Measurements from ENCODE around the gene ARL6IP1. TPM values are rescaled to one million over a fixed set of nuclear protein-coding genes. Genes with fewer than 3 reads are reported as not detected.
A peak's percentile ranks its signal among the peaks of the same experiment; 100 is the strongest.

The ARL6IP1 gene
- total and polyA plus RNA-seq, 2 of the 13 experiments (the other 11 are each of a cell fraction or from before 2014, with no cell fraction given): 263 to 373 TPM

DNA sequence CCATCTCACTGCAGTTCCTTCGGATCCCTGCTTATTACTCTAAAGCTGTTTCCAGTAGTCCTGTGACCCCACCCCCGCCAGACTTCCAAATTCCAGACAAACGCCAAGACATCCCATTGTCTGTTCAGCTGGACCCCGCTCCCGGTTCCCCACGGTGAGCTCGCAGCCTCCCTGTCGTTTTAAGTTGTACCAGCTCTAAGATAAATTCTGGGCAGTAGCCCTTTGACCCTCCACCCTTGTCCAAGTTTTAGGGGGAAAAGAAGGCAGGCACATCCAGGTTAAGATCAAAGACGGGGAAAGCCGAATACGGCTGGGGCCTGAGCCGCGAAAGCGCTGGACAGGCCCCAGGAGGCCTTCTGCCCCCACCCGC is 589 bp downstream of the ARL6IP1 start (continued):
- TF ChIP-seq, protein P1, sequence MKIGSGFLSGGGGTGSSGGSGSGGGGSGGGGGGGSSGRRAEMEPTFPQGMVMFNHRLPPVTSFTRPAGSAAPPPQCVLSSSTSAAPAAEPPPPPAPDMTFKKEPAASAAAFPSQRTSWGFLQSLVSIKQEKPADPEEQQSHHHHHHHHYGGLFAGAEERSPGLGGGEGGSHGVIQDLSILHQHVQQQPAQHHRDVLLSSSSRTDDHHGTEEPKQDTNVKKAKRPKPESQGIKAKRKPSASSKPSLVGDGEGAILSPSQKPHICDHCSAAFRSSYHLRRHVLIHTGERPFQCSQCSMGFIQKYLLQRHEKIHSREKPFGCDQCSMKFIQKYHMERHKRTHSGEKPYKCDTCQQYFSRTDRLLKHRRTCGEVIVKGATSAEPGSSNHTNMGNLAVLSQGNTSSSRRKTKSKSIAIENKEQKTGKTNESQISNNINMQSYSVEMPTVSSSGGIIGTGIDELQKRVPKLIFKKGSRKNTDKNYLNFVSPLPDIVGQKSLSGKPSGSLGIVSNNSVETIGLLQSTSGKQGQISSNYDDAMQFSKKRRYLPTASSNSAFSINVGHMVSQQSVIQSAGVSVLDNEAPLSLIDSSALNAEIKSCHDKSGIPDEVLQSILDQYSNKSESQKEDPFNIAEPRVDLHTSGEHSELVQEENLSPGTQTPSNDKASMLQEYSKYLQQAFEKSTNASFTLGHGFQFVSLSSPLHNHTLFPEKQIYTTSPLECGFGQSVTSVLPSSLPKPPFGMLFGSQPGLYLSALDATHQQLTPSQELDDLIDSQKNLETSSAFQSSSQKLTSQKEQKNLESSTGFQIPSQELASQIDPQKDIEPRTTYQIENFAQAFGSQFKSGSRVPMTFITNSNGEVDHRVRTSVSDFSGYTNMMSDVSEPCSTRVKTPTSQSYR (CRISPR knock-in tag; IDR thresholded peaks at IDR 0.05; ENCODE audit: borderline replicate concordance): no peak
- no peak for TF ChIP-seq ZBTB38 (CRISPR knock-in tag; IDR thresholded peaks at IDR 0.05)
- TF ChIP-seq NFATC3 (CRISPR knock-in tag; IDR thresholded peaks at IDR 0.05): no peak
- no peak for TF ChIP-seq ZNF207 (IDR thresholded peaks at IDR 0.05; ENCODE audit: borderline replicate concordance)
- TF ChIP-seq KLF6 (CRISPR knock-in tag; IDR thresholded peaks at IDR 0.05): no peak
- TF ChIP-seq AGO1 (IDR thresholded peaks at IDR 0.05; ENCODE audit: low read depth, low read length, poor library complexity, severe bottlenecking): no peak
- no peak for TF ChIP-seq THAP11 (CRISPR knock-in tag; IDR thresholded peaks at IDR 0.05)
- no peak for TF ChIP-seq NBN (conservative IDR thresholded peaks at IDR 0.05)
- TF ChIP-seq ZNF432 (CRISPR knock-in tag; IDR thresholded peaks at IDR 0.05; ENCODE audit: borderline replicate concordance): 0 out of 2 replicates have a peak, but pooled peaks have one; percentile 28
- TF ChIP-seq, protein P2, sequence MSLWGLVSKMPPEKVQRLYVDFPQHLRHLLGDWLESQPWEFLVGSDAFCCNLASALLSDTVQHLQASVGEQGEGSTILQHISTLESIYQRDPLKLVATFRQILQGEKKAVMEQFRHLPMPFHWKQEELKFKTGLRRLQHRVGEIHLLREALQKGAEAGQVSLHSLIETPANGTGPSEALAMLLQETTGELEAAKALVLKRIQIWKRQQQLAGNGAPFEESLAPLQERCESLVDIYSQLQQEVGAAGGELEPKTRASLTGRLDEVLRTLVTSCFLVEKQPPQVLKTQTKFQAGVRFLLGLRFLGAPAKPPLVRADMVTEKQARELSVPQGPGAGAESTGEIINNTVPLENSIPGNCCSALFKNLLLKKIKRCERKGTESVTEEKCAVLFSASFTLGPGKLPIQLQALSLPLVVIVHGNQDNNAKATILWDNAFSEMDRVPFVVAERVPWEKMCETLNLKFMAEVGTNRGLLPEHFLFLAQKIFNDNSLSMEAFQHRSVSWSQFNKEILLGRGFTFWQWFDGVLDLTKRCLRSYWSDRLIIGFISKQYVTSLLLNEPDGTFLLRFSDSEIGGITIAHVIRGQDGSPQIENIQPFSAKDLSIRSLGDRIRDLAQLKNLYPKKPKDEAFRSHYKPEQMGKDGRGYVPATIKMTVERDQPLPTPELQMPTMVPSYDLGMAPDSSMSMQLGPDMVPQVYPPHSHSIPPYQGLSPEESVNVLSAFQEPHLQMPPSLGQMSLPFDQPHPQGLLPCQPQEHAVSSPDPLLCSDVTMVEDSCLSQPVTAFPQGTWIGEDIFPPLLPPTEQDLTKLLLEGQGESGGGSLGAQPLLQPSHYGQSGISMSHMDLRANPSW (CRISPR knock-in tag; IDR thresholded peaks at IDR 0.05; ENCODE audit: borderline replicate concordance): 0 out of 2 replicates have a peak, but pooled peaks have one; percentile 63
- peak; percentile 28; the same call in 1 of the 2 replicates for TF ChIP-seq ZNF772 (CRISPR knock-in tag; IDR thresholded peaks at IDR 0.05)
- no peak for TF ChIP-seq FOXO1 (CRISPR knock-in tag; IDR thresholded peaks at IDR 0.05)
- TF ChIP-seq ZNF777 (CRISPR knock-in tag; IDR thresholded peaks at IDR 0.05): peak; percentile 23; the same call in 1 of the 2 replicates
- TF ChIP-seq CBX5 (CRISPR knock-in tag; IDR thresholded peaks at IDR 0.05; ENCODE audit: borderline replicate concordance): no peak
- TF ChIP-seq ZSCAN12 (CRISPR knock-in tag; IDR thresholded peaks at IDR 0.05): 0 out of 2 replicates have a peak, but pooled peaks have one; percentile 3
- TF ChIP-seq, protein P3, sequence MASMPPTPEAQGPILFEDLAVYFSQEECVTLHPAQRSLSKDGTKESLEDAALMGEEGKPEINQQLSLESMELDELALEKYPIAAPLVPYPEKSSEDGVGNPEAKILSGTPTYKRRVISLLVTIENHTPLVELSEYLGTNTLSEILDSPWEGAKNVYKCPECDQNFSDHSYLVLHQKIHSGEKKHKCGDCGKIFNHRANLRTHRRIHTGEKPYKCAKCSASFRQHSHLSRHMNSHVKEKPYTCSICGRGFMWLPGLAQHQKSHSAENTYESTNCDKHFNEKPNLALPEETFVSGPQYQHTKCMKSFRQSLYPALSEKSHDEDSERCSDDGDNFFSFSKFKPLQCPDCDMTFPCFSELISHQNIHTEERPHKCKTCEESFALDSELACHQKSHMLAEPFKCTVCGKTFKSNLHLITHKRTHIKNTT (CRISPR knock-in tag; IDR thresholded peaks at IDR 0.05): no peak
- TF ChIP-seq ZKSCAN8 (CRISPR knock-in tag; IDR thresholded peaks at IDR 0.05; ENCODE audit: borderline replicate concordance): no peak
- TF ChIP-seq ZNF282 (IDR thresholded peaks at IDR 0.05; ENCODE audit: partially characterized antibody): no peak
- no peak for TF ChIP-seq ZNF776 (CRISPR knock-in tag; IDR thresholded peaks at IDR 0.05)
- TF ChIP-seq KMT2B (CRISPR knock-in tag; IDR thresholded peaks at IDR 0.05): no peak
- no peak for TF ChIP-seq AKAP8 (CRISPR knock-in tag; IDR thresholded peaks at IDR 0.05)
- TF ChIP-seq KAT7 (CRISPR knock-in tag; IDR thresholded peaks at IDR 0.05; ENCODE audit: borderline replicate concordance): no peak
- TF ChIP-seq KLF13 (CRISPR knock-in tag; IDR thresholded peaks at IDR 0.05): no peak
- TF ChIP-seq ZFP36L1 (CRISPR knock-in tag; IDR thresholded peaks at IDR 0.05): no peak
- TF ChIP-seq PTBP1 (IDR thresholded peaks at IDR 0.05; ENCODE audit: low read depth, low read length, poor library complexity, severe bottlenecking): no peak
- peak; percentile 70 for TF ChIP-seq ZNF747 (CRISPR knock-in tag; IDR thresholded peaks at IDR 0.05; ENCODE audit: borderline replicate concordance)
- TF ChIP-seq SNAI1 (CRISPR knock-in tag; IDR thresholded peaks at IDR 0.05; ENCODE audit: borderline replicate concordance): no peak
